Measurements from ENCODE around the gene EME2. TPM values are rescaled to one million over a fixed set of nuclear protein-coding genes. Genes with fewer than 3 reads are reported as not detected.
A peak's percentile ranks its signal among the peaks of the same experiment; 100 is the strongest.

The EME2 gene
- total and polyA plus RNA-seq, 2 of the 13 experiments (the other 11 are each of a cell fraction or from before 2014, with no cell fraction given) = 4.4 to 7.6 TPM

- TF ChIP-seq MAX (IDR thresholded peaks at IDR 0.05) (no peak), ZNF256 (CRISPR knock-in tag; conservative IDR thresholded peaks at IDR 0.05) (no peak), MAZ (IDR thresholded peaks at IDR 0.05; ENCODE audit: borderline replicate concordance, low read depth, low read length) (no peak), MAZ (CRISPR knock-in tag; IDR thresholded peaks at IDR 0.05; ENCODE audit: low read depth) (0 out of 2 replicates have a peak, but pooled peaks have one; percentile 38), ZNF574 (CRISPR knock-in tag; IDR thresholded peaks at IDR 0.05) (0 out of 2 replicates have a peak, but pooled peaks have one; percentile 19), MTA1 (CRISPR knock-in tag; IDR thresholded peaks at IDR 0.05; ENCODE audit: borderline replicate concordance) (no peak), MED1 (CRISPR knock-in tag; IDR thresholded peaks at IDR 0.05) (0 out of 2 replicates have a peak, but pooled peaks have one; percentile 37), ZNF17 (CRISPR knock-in tag; IDR thresholded peaks at IDR 0.05) (no peak), NFYC (CRISPR knock-in tag; IDR thresholded peaks at IDR 0.05) (0 out of 2 replicates have a peak, but pooled peaks have one; percentile 20), ZNF3 (CRISPR knock-in tag; IDR thresholded peaks at IDR 0.05) (no peak), ZNF772 (CRISPR knock-in tag; IDR thresholded peaks at IDR 0.05) (0 out of 2 replicates have a peak, but pooled peaks have one; percentile 50), MIXL1 (CRISPR knock-in tag; IDR thresholded peaks at IDR 0.05) (no peak)
- TF ChIP-seq, protein P1, sequence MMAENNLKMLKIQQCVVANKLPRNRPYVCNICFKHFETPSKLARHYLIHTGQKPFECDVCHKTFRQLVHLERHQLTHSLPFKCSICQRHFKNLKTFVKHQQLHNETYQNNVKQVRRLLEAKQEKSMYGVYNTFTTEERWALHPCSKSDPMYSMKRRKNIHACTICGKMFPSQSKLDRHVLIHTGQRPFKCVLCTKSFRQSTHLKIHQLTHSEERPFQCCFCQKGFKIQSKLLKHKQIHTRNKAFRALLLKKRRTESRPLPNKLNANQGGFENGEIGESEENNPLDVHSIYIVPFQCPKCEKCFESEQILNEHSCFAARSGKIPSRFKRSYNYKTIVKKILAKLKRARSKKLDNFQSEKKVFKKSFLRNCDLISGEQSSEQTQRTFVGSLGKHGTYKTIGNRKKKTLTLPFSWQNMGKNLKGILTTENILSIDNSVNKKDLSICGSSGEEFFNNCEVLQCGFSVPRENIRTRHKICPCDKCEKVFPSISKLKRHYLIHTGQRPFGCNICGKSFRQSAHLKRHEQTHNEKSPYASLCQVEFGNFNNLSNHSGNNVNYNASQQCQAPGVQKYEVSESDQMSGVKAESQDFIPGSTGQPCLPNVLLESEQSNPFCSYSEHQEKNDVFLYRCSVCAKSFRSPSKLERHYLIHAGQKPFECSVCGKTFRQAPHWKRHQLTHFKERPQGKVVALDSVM (CRISPR knock-in tag; IDR thresholded peaks at IDR 0.05) = peak; percentile 49; the same call in 1 of the 2 replicates
- TF ChIP-seq, protein P2, sequence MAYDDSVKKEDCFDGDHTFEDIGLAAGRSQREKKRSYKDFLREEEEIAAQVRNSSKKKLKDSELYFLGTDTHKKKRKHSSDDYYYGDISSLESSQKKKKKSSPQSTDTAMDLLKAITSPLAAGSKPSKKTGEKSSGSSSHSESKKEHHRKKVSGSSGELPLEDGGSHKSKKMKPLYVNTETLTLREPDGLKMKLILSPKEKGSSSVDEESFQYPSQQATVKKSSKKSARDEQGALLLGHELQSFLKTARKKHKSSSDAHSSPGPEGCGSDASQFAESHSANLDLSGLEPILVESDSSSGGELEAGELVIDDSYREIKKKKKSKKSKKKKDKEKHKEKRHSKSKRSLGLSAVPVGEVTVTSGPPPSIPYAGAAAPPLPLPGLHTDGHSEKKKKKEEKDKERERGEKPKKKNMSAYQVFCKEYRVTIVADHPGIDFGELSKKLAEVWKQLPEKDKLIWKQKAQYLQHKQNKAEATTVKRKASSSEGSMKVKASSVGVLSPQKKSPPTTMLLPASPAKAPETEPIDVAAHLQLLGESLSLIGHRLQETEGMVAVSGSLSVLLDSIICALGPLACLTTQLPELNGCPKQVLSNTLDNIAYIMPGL (CRISPR knock-in tag; IDR thresholded peaks at IDR 0.05; ENCODE audit: borderline replicate concordance in 1 of 2, low read depth in 1 of 2) = peak in 1 of 2 experiments; percentile 74; a peak in 1 of 4 replicates
- TF ChIP-seq, protein P3, sequence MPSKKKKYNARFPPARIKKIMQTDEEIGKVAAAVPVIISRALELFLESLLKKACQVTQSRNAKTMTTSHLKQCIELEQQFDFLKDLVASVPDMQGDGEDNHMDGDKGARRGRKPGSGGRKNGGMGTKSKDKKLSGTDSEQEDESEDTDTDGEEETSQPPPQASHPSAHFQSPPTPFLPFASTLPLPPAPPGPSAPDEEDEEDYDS (CRISPR knock-in tag; IDR thresholded peaks at IDR 0.05) = no peak
Measured at GRCh38 chr16:1823821-1824220, 51.2 kb downstream of the EME2 start (continued).

All from HepG2 (cell line).